ENCODE measurements around the gene SLC25A13.

The SLC25A13 gene

DNA sequence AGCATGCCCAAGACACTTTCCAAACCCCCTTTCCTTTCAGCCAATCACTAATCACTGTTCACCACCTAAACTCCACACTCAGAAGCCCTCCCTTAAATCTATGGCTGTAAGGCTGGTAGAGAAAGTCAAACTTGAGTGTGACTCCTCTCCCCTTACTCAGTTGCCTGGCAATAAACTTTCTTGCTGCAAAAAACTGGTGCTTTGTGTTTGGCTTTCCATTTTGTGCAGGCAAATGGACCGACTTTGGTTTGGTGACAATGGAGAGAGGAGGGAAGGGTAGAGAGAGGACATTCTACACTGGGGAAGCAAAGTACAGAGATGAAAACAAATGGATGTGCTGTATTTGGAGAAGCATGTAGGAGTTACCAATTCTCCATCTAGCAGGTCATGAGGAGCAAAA lies 84.9 kb downstream of the SLC25A13 start:
- peaks cover 9% of the 10 kb centered on the region for H3K36me3 ChIP-seq
- H3K4me1 ChIP-seq (ENCODE audit: control insufficient read depth in 1 of 2, insufficient read depth in 1 of 2, low read depth in 1 of 2, low read length in 1 of 2), result peaks cover 0 to 4% of the 10 kb centered on the region in 2 experiments
- TF ChIP-seq CTCF (IDR thresholded peaks at IDR 0.05), result no peak
- no peaks in the 10 kb centered on the region for H3K27me3 ChIP-seq
- H3K27ac ChIP-seq, result no peak overlapping the region
- H3K9me3 ChIP-seq, result no peaks in the 10 kb centered on the region
- no peak overlapping the region for H3K4me3 ChIP-seq (ENCODE audit: low read depth in 1 of 2, low read length in 1 of 2)

- Histone ChIP-seq H3K4me1 (ENCODE audit: control insufficient read depth in 1 of 2, insufficient read depth in 1 of 2, low read depth in 1 of 2, low read length in 1 of 2) (no peaks in the 10 kb centered on the region), H3K27ac (no peak overlapping the region), H3K36me3 (peaks cover 9% of the 10 kb centered on the region), H3K9me3 (no peaks in the 10 kb centered on the region), H3K4me3 (ENCODE audit: low read depth in 1 of 2, low read length in 1 of 2) (no peak overlapping the region), H3K27me3 (no peaks in the 10 kb centered on the region)
- no peak for TF ChIP-seq CTCF (IDR thresholded peaks at IDR 0.05)
Observed at GRCh38 chr7:96236198-96237039, 85.5 kb downstream of the SLC25A13 start.

- H3K4me1 ChIP-seq (ENCODE audit: control insufficient read depth in 1 of 2, insufficient read depth in 1 of 2, low read depth in 1 of 2, low read length in 1 of 2), result no peaks in the 10 kb centered on the region
- no peak overlapping the region for H3K4me3 ChIP-seq (ENCODE audit: low read depth in 1 of 2, low read length in 1 of 2)
- H3K9me3 ChIP-seq, result no peaks in the 10 kb centered on the region
- no peak for TF ChIP-seq CTCF (IDR thresholded peaks at IDR 0.05)
- no peak overlapping the region for H3K27ac ChIP-seq
- H3K36me3 ChIP-seq, result peaks cover 9% of the 10 kb centered on the region
- H3K27me3 ChIP-seq, result no peaks in the 10 kb centered on the region
Observed at GRCh38 chr7:96235281-96235680, 86.6 kb downstream of the SLC25A13 start.

DNA sequence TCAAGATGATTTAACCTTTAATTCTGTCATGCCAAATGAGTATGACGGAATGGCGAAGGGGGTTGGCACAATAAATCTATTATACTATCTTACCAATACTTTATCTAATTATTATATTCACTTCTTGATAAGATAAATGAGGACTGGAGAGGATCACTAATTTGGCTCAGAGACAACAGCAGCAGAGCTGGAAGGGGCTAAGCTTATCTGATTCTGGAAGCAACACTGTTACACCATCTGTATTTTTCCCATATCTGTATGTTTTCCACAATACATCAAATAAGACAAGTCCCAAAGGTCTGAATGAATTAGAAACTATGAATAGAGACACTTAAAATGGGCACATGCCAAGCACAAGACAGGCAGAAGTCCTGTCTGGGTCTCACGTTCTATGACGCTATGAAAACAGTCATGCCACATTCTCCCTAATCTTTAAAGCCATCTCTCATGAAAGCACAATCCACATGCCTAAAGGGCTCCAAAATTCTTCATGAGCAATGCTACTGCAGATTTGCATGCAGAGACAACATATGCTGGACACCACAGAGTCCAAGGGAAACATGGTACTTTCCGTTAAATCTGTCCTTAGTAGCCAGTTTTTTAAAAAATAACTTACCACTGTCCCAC lies 88.3 kb downstream of the SLC25A13 start:
- Histone ChIP-seq H3K36me3 (peaks cover 9% of the 10 kb centered on the region), H3K4me3 (ENCODE audit: low read depth in 1 of 2, low read length in 1 of 2) (no peak overlapping the region), H3K9me3 (no peaks in the 10 kb centered on the region), H3K27ac (no peak overlapping the region), H3K4me1 (ENCODE audit: control insufficient read depth in 1 of 2, insufficient read depth in 1 of 2, low read depth in 1 of 2, low read length in 1 of 2) (no peaks in the 10 kb centered on the region), H3K27me3 (no peaks in the 10 kb centered on the region)
- TF ChIP-seq CTCF (IDR thresholded peaks at IDR 0.05), result no peak

GRCh38 chr7:96233084-96233483 lies 88.8 kb downstream of the SLC25A13 start:
- Histone ChIP-seq H3K27ac (no peak overlapping the region), H3K4me3 (ENCODE audit: low read depth in 1 of 2, low read length in 1 of 2) (no peak overlapping the region), H3K4me1 (ENCODE audit: control insufficient read depth in 1 of 2, insufficient read depth in 1 of 2, low read depth in 1 of 2, low read length in 1 of 2) (no peaks in the 10 kb centered on the region), H3K27me3 (no peaks in the 10 kb centered on the region), H3K36me3 (peaks cover 9% of the 10 kb centered on the region), H3K9me3 (no peaks in the 10 kb centered on the region)
- no peak for TF ChIP-seq CTCF (IDR thresholded peaks at IDR 0.05)

Measured in neutrophil (primary cell).